B cell (primary cell): ENCODE data around the gene ARID4B. TPM values are rescaled to one million over a fixed set of nuclear protein-coding genes. Genes with fewer than 3 reads are reported as not detected.

ENCODE experiments used
- ATAC-seq: fragments of 200-7000 bp; cut with Tn5 transposase; one replicate; pipeline ENCODE4 v1.10.0; 2021; ENCODE audit warnings: low read depth, mild to moderate bottlenecking, moderate number of reproducible peaks, moderate library complexity
- CTCF ChIA-PET: fragments of 350-600 bp; sonication (Branson Sonifier 250); formaldehyde crosslinking; loops from one replicate; lab custom pipeline; 2021; ENCODE audit warnings: antibody characterized with exemption, inconsistent platforms; lab: Charles Lee
- POLR2A ChIA-PET: fragments of 350-600 bp; sonication (Branson Sonifier 250); formaldehyde crosslinking; loops from one replicate; lab custom pipeline; 2021; ENCODE audit warnings: antibody characterized with exemption; lab: Charles Lee
- DNase-seq: peaks from one replicate; pipeline ENCODE4 v3.0.0; 2013
- H2AFZ ChIP-seq: 2 replicates; pipeline ENCODE4 v1.6.1; 2012; ENCODE audit warnings: mild to moderate bottlenecking, low read depth, low read length; ENCODE audit not compliant: insufficient read depth, poor library complexity, severe bottlenecking
- H3K27ac ChIP-seq, 2 donors: 1 replicate in 1 of 2; 2 replicates in 1 of 2; pipeline ENCODE4 v1.5.1; 2012 to 2013; ENCODE audit warnings: low read length in 2 of 2, mild to moderate bottlenecking in 2 of 2, moderate library complexity in 1 of 2
- H3K27me3 ChIP-seq, 4 experiments: fragments of 200-600 bp in 1 of 4; sonication (generic) in 1 of 4; replicated peaks in 1 of 4; 1 replicate in 2 of 4; 2 replicates in 2 of 4; pipeline versions ENCODE4 v1.6.1 to v1.7.0; 2013 to 2016; ENCODE audit warnings: low read length in 3 of 4, mild to moderate bottlenecking in 2 of 4, mixed read lengths in 1 of 4, moderate library complexity in 1 of 4; ENCODE audit not compliant: insufficient read depth in 4 of 4, control insufficient read depth in 3 of 4; ENCODE audit errors: control extremely low read depth in 1 of 4
- H3K36me3 ChIP-seq, 2 experiments: replicated peaks in 1 of 2; 1 replicate in 1 of 2; 2 replicates in 1 of 2; pipeline versions ENCODE4 v1.6.1 to v1.7.1; 2013; ENCODE audit warnings: low read length in 1 of 2; ENCODE audit not compliant: insufficient read depth in 2 of 2, control insufficient read depth in 1 of 2; ENCODE audit errors: control extremely low read depth in 1 of 2, extremely low read depth in 1 of 2
- H3K4me1 ChIP-seq, 2 donors: fragments of 200-600 bp in 1 of 2; sonication (generic) in 1 of 2; 1 replicate in 1 of 2; 2 replicates in 1 of 2; pipeline versions ENCODE4 v1.5.1 to v1.6.1; 2013 to 2017; ENCODE audit warnings: low read length in 2 of 2; ENCODE audit not compliant: control insufficient read depth in 2 of 2, insufficient read depth in 2 of 2
- H3K4me2 ChIP-seq: replicated peaks from 2 replicates; pipeline ENCODE3; 2012; ENCODE audit warnings: mild to moderate bottlenecking, low read depth, low read length; ENCODE audit not compliant: poor library complexity, severe bottlenecking
- H3K4me3 ChIP-seq, 5 experiments: fragments of 200-600 bp in 1 of 5; sonication (generic) in 1 of 5; 1 replicate in 3 of 5; 2 replicates in 2 of 5; pipeline versions ENCODE4 v1.5.1 to v1.7.0; 2011 to 2016; ENCODE audit warnings: low read length in 4 of 5, mild to moderate bottlenecking in 4 of 5, low read depth in 2 of 5, control low read depth in 1 of 5, moderate library complexity in 1 of 5; ENCODE audit not compliant: insufficient read depth in 1 of 5; ENCODE audit errors: control extremely low read depth in 1 of 5, extremely low read depth in 1 of 5
- H3K79me2 ChIP-seq: fragments of 200-600 bp; sonication (generic); one replicate; pipeline ENCODE4 v1.6.0; 2016; ENCODE audit warnings: low read length; ENCODE audit not compliant: control insufficient read depth, insufficient read depth
- H3K9ac ChIP-seq: fragments of 200-600 bp; sonication (generic); 2 replicates; pipeline ENCODE4 v1.6.1; 2017; ENCODE audit warnings: mild to moderate bottlenecking, low read length, moderate library complexity
- H3K9me3 ChIP-seq, 3 donors: one replicate each; pipeline versions ENCODE4 v1.6.1 to v1.7.1; 2013; ENCODE audit warnings: low read length in 2 of 3; ENCODE audit not compliant: control insufficient read depth in 2 of 3, insufficient read depth in 1 of 3; ENCODE audit errors: control extremely low read depth in 1 of 3
- H4K20me1 ChIP-seq: 2 replicates; pipeline ENCODE4 v1.6.0; 2012; ENCODE audit warnings: mild to moderate bottlenecking, low read length; ENCODE audit not compliant: insufficient read depth, control insufficient read depth, poor library complexity, severe bottlenecking
- H3K27ac Mint-ChIP-seq: one replicate; pipeline ENCODE4 v1.8.0; 2021; ENCODE audit warnings: mixed read lengths
- H3K27me3 Mint-ChIP-seq: one replicate; pipeline ENCODE4 v1.8.0; 2021; ENCODE audit warnings: mixed read lengths
- H3K4me1 Mint-ChIP-seq: one replicate; pipeline ENCODE4 v1.8.0; 2021; ENCODE audit warnings: mixed read lengths
- H3K4me3 Mint-ChIP-seq: one replicate; pipeline ENCODE4 v1.8.0; 2021; ENCODE audit warnings: mixed read lengths
- H3K9me3 Mint-ChIP-seq: one replicate; pipeline ENCODE4 v1.8.0; 2022; ENCODE audit warnings: mixed read lengths; ENCODE audit not compliant: insufficient read depth
- CTCF ChIP-seq: fragments of 200-600 bp; IDR thresholded peaks from one replicate; pipeline ENCODE4 v1.8.0; 2022; ENCODE audit warnings: antibody characterized with exemption, mild to moderate bottlenecking
- EZH2 ChIP-seq: IDR thresholded peaks from 2 replicates; pipeline ENCODE4 v1.6.1; 2012; ENCODE audit warnings: borderline replicate concordance, low read depth, mild to moderate bottlenecking, moderate library complexity, low read length; ENCODE audit not compliant: insufficient read depth, poor library complexity, severe bottlenecking
- WGBS: methylation state at CpG from one replicate; pipeline ENCODE4 v1.1.5; 2013; ENCODE audit warnings: missing lambda C conversion rate; ENCODE audit not compliant: insufficient coverage; 5-methylcytosine and 5-hydroxymethylcytosine counted together
- intact Hi-C: fragments of 100-400 bp; cut with micrococcal nuclease; formaldehyde crosslinking; loops from one replicate; pipeline ENCODE4 v1.10.0; 2022
- polyA plus RNA-seq: library from polyadenylated mRNA; depleted of rRNA; stranded (reverse); fragments of >200 nt; gene quantifications from 2 replicates; pipeline ENCODE4 v1.2.3, GENCODE V29; 2012
- total RNA-seq, 2 donors: library from RNA; stranded (reverse); fragments of 120-200 nt in 1 of 2; gene quantifications; 1 replicate in 1 of 2; 2 replicates in 1 of 2; pipeline versions ENCODE4 v1.2.3 to v1.2.4, GENCODE V29; 2013 to 2022

The ARID4B gene
- total and polyA plus RNA-seq, 2 donors (not counting 1 experiment from before 2014, with no cell fraction given): 13.2 to 110 TPM

- Histone ChIP-seq H3K27ac (peak overlapping the region in 1 of 2 donors; percentile 98), H3K4me1 (peaks cover 42 to 49% of the 10 kb centered on the region in 2 donors), H3K4me3 (peak overlapping the region in 3 of 5 experiments; percentile 73 to 99 (median 86)), H3K9ac (peak overlapping the region; percentile 96), H2AFZ (no peak overlapping the region), H3K9me3 (no peaks in the 10 kb centered on the region), H3K27me3 (no peaks in the 10 kb centered on the region), H3K79me2 (peaks cover 89% of the 10 kb centered on the region), H4K20me1 (peaks cover 68% of the 10 kb centered on the region), H3K36me3 (peaks cover 5 to 9% of the 10 kb centered on the region in 2 experiments), H3K4me2 (peak overlapping the region; percentile 75)
- WGBS: 86% methylated on average over 1 of the region's 2 CpGs
- H3K4me1 Mint-ChIP-seq: peaks cover 49% of the 10 kb centered on the region
- ATAC-seq (no peak), DNase-seq (no peak)
- H3K27me3 Mint-ChIP-seq: no peaks in the 10 kb centered on the region
- TF ChIP-seq EZH2 (no peak), CTCF (no peak)
- H3K27ac Mint-ChIP-seq: peak overlapping the region; percentile 39
- H3K9me3 Mint-ChIP-seq: no peaks in the 10 kb centered on the region
- intact Hi-C loops: loop anchor here (5.0 to 10.0 kb wide), 4 partner anchors 91 to 1469 kb away; partner anchors contain the start of genes IRF2BP2 and MTR
- CTCF ChIA-PET: interaction anchor here (0.6 to 2.7 kb wide), 4 partner anchors 67 to 978 kb away, joined by 3 to 8 read pairs (median 4); no protein-coding TSS in a partner anchor
- POLR2A ChIA-PET: no interaction called here
- peak overlapping the region; percentile 99 for H3K4me3 Mint-ChIP-seq
Observed at GRCh38 chr1:235325854-235326253, 2.1 kb downstream of the ARID4B start.

DNA sequence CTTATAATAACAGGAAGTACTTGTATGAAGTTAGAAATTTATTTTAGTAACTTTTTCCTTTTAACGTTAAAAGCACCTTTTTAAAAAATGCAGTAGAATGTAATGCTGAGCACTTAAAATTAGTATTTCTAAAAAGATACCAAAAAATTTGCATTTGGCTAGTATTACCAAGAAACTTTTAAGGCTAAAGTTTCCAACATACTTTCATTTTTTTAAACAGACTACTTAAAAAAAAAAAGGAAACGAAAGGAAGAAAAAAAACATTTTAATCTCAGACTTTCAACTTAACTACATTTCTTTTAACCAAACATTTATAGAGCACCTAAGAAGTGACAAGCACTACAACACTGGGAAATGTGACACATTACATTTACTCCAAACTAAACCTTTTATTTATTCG lies 2.8 kb downstream of the ARID4B start:
- ATAC-seq (no peak), DNase-seq (peak; percentile 38)
- peak overlapping the region; percentile 75 for H3K4me2 ChIP-seq
- Mint-ChIP-seq H3K27ac (no peak overlapping the region), H3K9me3 (no peaks in the 10 kb centered on the region), H3K27me3 (no peaks in the 10 kb centered on the region), H3K4me1 (peaks cover 49% of the 10 kb centered on the region), H3K4me3 (peak overlapping the region; percentile 99)
- H2AFZ ChIP-seq: no peak overlapping the region
- H3K9me3 ChIP-seq: no peaks in the 10 kb centered on the region
- peaks cover 5 to 14% of the 10 kb centered on the region in 2 experiments for H3K36me3 ChIP-seq
- H3K4me3 ChIP-seq: peak overlapping the region in 4 of 5 experiments; percentile 15 to 86 (median 46)
- ChIA-PET CTCF (interaction anchor here (0.7 to 1.5 kb wide), 5 partner anchors 67 to 978 kb away, joined by 3 to 4 read pairs (median 4); no protein-coding TSS in a partner anchor), POLR2A (interaction anchor here (0.6 kb wide), 1 partner anchor 22 kb away, joined by 3 read pairs; no protein-coding TSS in a partner anchor)
- TF ChIP-seq CTCF (no peak), EZH2 (no peak)
- peak overlapping the region; percentile 21 for H3K9ac ChIP-seq
- peaks cover 89% of the 10 kb centered on the region for H3K79me2 ChIP-seq
- peak overlapping the region in 1 of 2 donors; percentile 98 for H3K27ac ChIP-seq
- no peaks in the 10 kb centered on the region for H3K27me3 ChIP-seq
- H3K4me1 ChIP-seq: peaks cover 37 to 48% of the 10 kb centered on the region in 2 donors
- intact Hi-C loops: loop anchor here (5.0 to 10.0 kb wide), 4 partner anchors 92 to 1470 kb away; partner anchors contain the start of genes IRF2BP2 and MTR
- H4K20me1 ChIP-seq: peaks cover 75% of the 10 kb centered on the region
- WGBS: 0% methylated on average over 1 of the region's 3 CpGs
